HCT116 (cell line): Measurements from ENCODE around the gene IQCK. TPM values are rescaled to one million over a fixed set of nuclear protein-coding genes. Genes with fewer than 3 reads are reported as not detected.

ENCODE experiments used
- ATAC-seq: fragments of 200-7000 bp; cut with Tn5 transposase; 2 replicates; pipeline ENCODE4 v1.9.1; 2020; ENCODE audit warnings: mild to moderate bottlenecking, moderate library complexity
- BruUV-seq: library from RNA; stranded (reverse); fragments of 400-500 nt; replicated peaks from 2 replicates; lab custom pipeline; 2021; lab: Mats Ljungman, UMichigan
- CTCF ChIA-PET: fragments of 300-600 bp; sonication (Branson Sonifier 250); formaldehyde crosslinking; loops from one replicate; lab custom pipeline; 2021; ENCODE audit warnings: antibody characterized with exemption; lab: Charles Lee
- POLR2A ChIA-PET: fragments of 300-600, 350-600 bp; sonication (Branson Sonifier 250); formaldehyde crosslinking; loops from one replicate; lab custom pipeline; 2021; ENCODE audit warnings: antibody characterized with exemption; lab: Charles Lee
- RAD21 ChIA-PET, 2 experiments: fragments of 300-600 bp; sonication (Branson Sonifier 250); formaldehyde crosslinking; loops; one replicate each; lab custom pipeline; 2023; ENCODE audit warnings: low total read pairs in 2 of 2; ENCODE audit not compliant: uncharacterized antibody in 2 of 2, unreplicated experiment in 2 of 2, low non-redundant PET in 1 of 2; lab: Charles Lee
- DNase-seq: peaks from one replicate; pipeline ENCODE4 v3.0.0-alpha.2; 2010; ENCODE audit warnings: low read depth, low spot score
- H2AFZ ChIP-seq: fragments of 200-600 bp; shearing (Covaris generic), sonication (generic); 2 replicates; pipeline ENCODE4 v1.6.1; 2017; ENCODE audit warnings: low read depth, mixed run types, mixed read lengths, antibody characterized with exemption, low read length; ENCODE audit not compliant: poor library complexity, severe bottlenecking
- H3K27ac ChIP-seq: 2 replicates; pipeline ENCODE4 v1.5.1; 2012; ENCODE audit warnings: low read depth, low read length
- H3K27me3 ChIP-seq: fragments of 200-600 bp; sonication (generic); 2 replicates; pipeline ENCODE4 v1.6.1; 2016; ENCODE audit warnings: mixed run types, low read length, mixed read lengths; ENCODE audit not compliant: insufficient read depth
- H3K36me3 ChIP-seq, 2 experiments: fragments of 200-500 bp in 1 of 2; fragments of 200-600 bp in 1 of 2; sonication (Bioruptor generic) in 1 of 2; sonication (generic) in 1 of 2; 2 replicates each; pipeline versions ENCODE4 v1.5.1 to v1.6.1; 2014 to 2016; ENCODE audit warnings: low read length in 2 of 2, inconsistent platforms in 1 of 2, mixed read lengths in 1 of 2, mixed run types in 1 of 2; ENCODE audit not compliant: insufficient read depth in 2 of 2, control insufficient read depth in 1 of 2
- H3K4me1 ChIP-seq, 2 experiments: fragments of 200-600 bp in 1 of 2; sonication (generic) in 1 of 2; 2 replicates each; pipeline versions ENCODE4 v1.5.1 to v1.6.1; 2012 to 2017; ENCODE audit warnings: low read length in 2 of 2, inconsistent platforms in 1 of 2, mild to moderate bottlenecking in 1 of 2, mixed read lengths in 1 of 2, mixed run types in 1 of 2, moderate library complexity in 1 of 2; ENCODE audit not compliant: insufficient read depth in 2 of 2, control insufficient read depth in 1 of 2
- H3K4me2 ChIP-seq: fragments of 200-600 bp; sonication (generic); 2 replicates; pipeline ENCODE4 v1.6.1; 2017; ENCODE audit warnings: mixed run types, low read length, mixed read lengths
- H3K4me3 ChIP-seq, 2 experiments: fragments of 200-600 bp in 1 of 2; sonication (generic) in 1 of 2; replicated peaks in 1 of 2; 2 replicates each; pipeline ENCODE4 v1.5.1; 2011 to 2016; ENCODE audit warnings: low read length in 2 of 2, control low read depth in 1 of 2, low read depth in 1 of 2, mild to moderate bottlenecking in 1 of 2, mixed read lengths in 1 of 2, mixed run types in 1 of 2
- H3K79me2 ChIP-seq: fragments of 200-600 bp; sonication (generic); 2 replicates; pipeline ENCODE4 v1.6.1; 2017; ENCODE audit warnings: mild to moderate bottlenecking, mixed run types, low read length, moderate library complexity, mixed read lengths; ENCODE audit not compliant: insufficient read depth
- H3K9ac ChIP-seq: fragments of 200-600 bp; sonication (generic); 2 replicates; pipeline ENCODE4 v1.6.1; 2016; ENCODE audit warnings: low read length, mixed read lengths
- H3K9me2 ChIP-seq: fragments of 200-600 bp; sonication (generic), shearing (Covaris generic); 2 replicates; pipeline ENCODE4 v1.6.1; 2017; ENCODE audit warnings: mixed run types, mild to moderate bottlenecking, moderate library complexity; ENCODE audit not compliant: insufficient read depth
- H3K9me3 ChIP-seq, 2 experiments: fragments of 200-500 bp in 1 of 2; fragments of 200-600 bp in 1 of 2; sonication (Bioruptor generic) in 1 of 2; sonication (generic) in 1 of 2; 2 replicates each; pipeline ENCODE4 v1.6.1; 2014 to 2017; ENCODE audit warnings: low read length in 2 of 2, mixed read lengths in 2 of 2, inconsistent platforms in 1 of 2, low read depth in 1 of 2, mild to moderate bottlenecking in 1 of 2, mixed run types in 1 of 2, moderate library complexity in 1 of 2; ENCODE audit not compliant: control insufficient read depth in 1 of 2, insufficient read depth in 1 of 2
- H4K20me1 ChIP-seq: fragments of 200-600 bp; sonication (generic), shearing (Covaris generic); 2 replicates; pipeline ENCODE4 v1.6.1; 2017; ENCODE audit warnings: mixed run types, mild to moderate bottlenecking, moderate library complexity; ENCODE audit not compliant: insufficient read depth
- ELF1 ChIP-seq: IDR thresholded peaks from 2 replicates; pipeline ENCODE4 v1.6.1; 2012; ENCODE audit warnings: low read depth, borderline replicate concordance
- EZH2 ChIP-seq: fragments of 200-600 bp; sonication (generic); IDR thresholded peaks from 2 replicates; pipeline ENCODE4 v1.6.1; 2017; ENCODE audit warnings: antibody characterized with exemption, mixed run types
- JUND ChIP-seq: IDR thresholded peaks from 2 replicates; pipeline ENCODE4 v1.6.1; 2012
- SP1 ChIP-seq: IDR thresholded peaks from 2 replicates; pipeline ENCODE4 v1.6.1; 2012; ENCODE audit warnings: low read depth
- intact Hi-C: fragments of 100-400 bp; cut with micrococcal nuclease; formaldehyde crosslinking; loops from 2 replicates; pipeline ENCODE4 v1.10.0; 2022
- total RNA-seq: library from RNA; stranded (reverse); gene quantifications from one replicate; pipeline ENCODE4 v1.2.1, GENCODE V29; 2021; ENCODE audit not compliant: unreplicated experiment

IQCK gene
- total RNA-seq, 1 experiment from 2014 or later: 11.8 TPM

DNA sequence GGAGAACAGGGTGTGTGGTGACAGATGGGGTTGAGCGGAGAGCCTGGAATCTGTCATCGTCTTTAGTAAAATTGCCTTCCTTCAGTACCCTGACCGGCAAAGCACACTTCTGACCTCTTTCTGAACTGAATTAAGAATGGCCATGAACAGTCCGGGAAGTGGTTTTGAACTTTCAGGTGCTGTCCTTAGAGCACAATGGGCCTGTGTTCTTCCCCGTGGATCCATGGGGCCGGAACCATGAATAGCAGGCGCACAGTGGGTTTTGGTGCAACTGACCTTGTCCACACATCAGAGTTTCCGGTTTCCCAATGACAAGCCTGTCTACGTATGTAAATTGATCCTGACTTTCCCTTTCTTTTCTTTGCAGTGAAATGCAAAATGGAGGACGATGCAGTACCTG lies 138.0 kb downstream of the IQCK start:
- no peak overlapping the region for H2AFZ ChIP-seq
- BruUV-seq: no TSS peak
- H3K9ac ChIP-seq: no peak overlapping the region
- H3K4me1 ChIP-seq: no peaks in the 10 kb centered on the region
- H3K9me3 ChIP-seq: no peaks in the 10 kb centered on the region
- H3K4me2 ChIP-seq: no peak overlapping the region
- H3K9me2 ChIP-seq: no peaks in the 10 kb centered on the region
- CTCF ChIA-PET: no interaction called here
- no peak for ATAC-seq
- H3K36me3 ChIP-seq: no peaks in the 10 kb centered on the region
- no peaks in the 10 kb centered on the region for H3K27me3 ChIP-seq
- POLR2A ChIA-PET: no interaction called here
- DNase-seq: no peak
- TF ChIP-seq ELF1: no peak
- TF ChIP-seq JUND: no peak
- H3K4me3 ChIP-seq: no peak overlapping the region
- H4K20me1 ChIP-seq: no peaks in the 10 kb centered on the region
- intact Hi-C loops: no loop called here
- RAD21 ChIA-PET: no interaction called here
- no peaks in the 10 kb centered on the region for H3K79me2 ChIP-seq
- H3K27ac ChIP-seq: no peak overlapping the region

DNA sequence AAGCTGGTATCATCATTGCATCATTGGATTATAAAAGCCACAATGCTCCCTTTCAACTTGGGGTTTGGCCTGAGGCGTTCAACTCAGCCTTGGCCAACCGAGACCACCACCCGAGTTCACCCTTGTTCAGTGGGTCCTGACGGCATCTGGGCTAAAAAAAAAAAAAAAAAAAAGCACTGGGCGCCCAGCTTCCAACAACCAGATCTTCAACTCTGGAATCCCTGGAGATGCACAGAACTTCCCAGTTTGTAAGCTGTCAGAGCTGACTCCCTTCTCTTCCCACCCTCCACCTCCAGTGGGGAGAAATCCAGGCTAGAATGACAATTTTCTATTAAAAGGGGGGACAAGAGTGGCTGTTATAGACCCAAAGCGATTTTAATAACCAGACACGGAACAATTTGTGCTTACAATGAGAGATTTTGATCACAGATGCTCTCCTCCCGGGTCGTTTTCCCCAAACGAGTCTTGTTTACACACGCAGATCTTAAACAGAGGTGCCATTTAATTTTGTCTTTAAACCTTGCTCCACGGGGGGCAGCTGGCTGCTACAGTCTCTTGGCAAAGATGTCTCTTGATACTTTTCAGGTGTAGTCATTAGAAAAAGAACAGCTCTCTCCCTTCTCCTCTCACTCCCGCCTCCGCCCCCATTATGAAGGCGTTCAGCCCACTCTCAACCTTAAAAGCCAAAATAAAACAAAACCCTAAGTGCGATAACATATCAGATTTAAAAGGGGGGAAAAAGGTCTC lies 139.7 kb downstream of the IQCK start:
- ChIA-PET RAD21 (no interaction called here), CTCF (no interaction called here), POLR2A (no interaction called here)
- H3K9me3 ChIP-seq: no peaks in the 10 kb centered on the region
- H3K27ac ChIP-seq: no peak overlapping the region
- H3K36me3 ChIP-seq: no peaks in the 10 kb centered on the region
- no peaks in the 10 kb centered on the region for H4K20me1 ChIP-seq
- TF ChIP-seq SP1 (no peak), EZH2 (no peak)
- TF ChIP-seq, all 23 proteins: peak for 0
- DNase-seq (no peak), ATAC-seq (no peak)
- no peaks in the 10 kb centered on the region for H3K27me3 ChIP-seq
- no peak overlapping the region for H3K9ac ChIP-seq
- H3K4me1 ChIP-seq: no peaks in the 10 kb centered on the region
- H3K4me3 ChIP-seq: no peak overlapping the region
- no TSS peak for BruUV-seq
- no peak overlapping the region for H3K4me2 ChIP-seq
- H3K9me2 ChIP-seq: no peaks in the 10 kb centered on the region
- intact Hi-C loops: no loop called here
- no peaks in the 10 kb centered on the region for H3K79me2 ChIP-seq
- no peak overlapping the region for H2AFZ ChIP-seq
